ELR (cell line): Measurements from ENCODE around the gene CTDSPL.
"Not testable (repeated sequence)": the region's sequence is repeated elsewhere in the genome, so short reads cannot be mapped to it uniquely, and the experiment has no call there.

Experiments
- DNase-seq: peaks from one replicate; pipeline ENCODE4 v3.0.0-alpha.2; 2015; ENCODE audit warnings: low read depth

The CTDSPL gene

GRCh38 chr3:37861620-37862041 is at the start of gene CTDSPL:
CTDSPL (plus strand) TSS chr3:37861880; CDS start chr3:37862200, 320 bp downstream.
- peak; percentile 40 for DNase-seq

GRCh38 chr3:37812499-37812896 is 49.2 kb upstream of the CTDSPL start:
- no peak for DNase-seq

- no peak for DNase-seq
Measured at GRCh38 chr3:37813403-37813802, 48.3 kb upstream of the CTDSPL start.

- peak; percentile 49 for DNase-seq
Measured at GRCh38 chr3:37814547-37814946, 47.1 kb upstream of the CTDSPL start.

- DNase-seq, result not testable (repeated sequence)
Measured at GRCh38 chr3:37815156-37815555, 46.5 kb upstream of the CTDSPL start.

GRCh38 chr3:37816271-37816670 is 45.4 kb upstream of the CTDSPL start:
- no peak for DNase-seq

- DNase-seq, result no peak
Measured at GRCh38 chr3:37819591-37819990, 42.1 kb upstream of the CTDSPL start.

- no peak for DNase-seq
Measured at GRCh38 chr3:37820286-37820685, 41.4 kb upstream of the CTDSPL start.

GRCh38 chr3:37823189-37823588 is 38.5 kb upstream of the CTDSPL start:
- no peak for DNase-seq

GRCh38 chr3:37824090-37824953 is 37.4 kb upstream of the CTDSPL start:
- no peak for DNase-seq

GRCh38 chr3:37824954-37825328 is 36.7 kb upstream of the CTDSPL start:
- DNase-seq, result no peak

GRCh38 chr3:37825744-37826400 is 35.8 kb upstream of the CTDSPL start:
- DNase-seq, result no peak

- DNase-seq, result no peak
Measured at GRCh38 chr3:37826502-37826901, 35.2 kb upstream of the CTDSPL start.

GRCh38 chr3:37826933-37827332 is 34.7 kb upstream of the CTDSPL start:
- no peak for DNase-seq

- no peak for DNase-seq
Measured at GRCh38 chr3:37832480-37832879, 29.2 kb upstream of the CTDSPL start.

GRCh38 chr3:37833302-37834186 is 28.1 kb upstream of the CTDSPL start:
- peak; percentile 21 for DNase-seq

GRCh38 chr3:37836589-37836988 is 25.1 kb upstream of the CTDSPL start:
- no peak for DNase-seq

GRCh38 chr3:37847689-37848088 is 14.0 kb upstream of the CTDSPL start:
- no peak for DNase-seq

- no peak for DNase-seq
Measured at GRCh38 chr3:37849146-37849923, 12.3 kb upstream of the CTDSPL start.

- peak; percentile 46 for DNase-seq
Measured at GRCh38 chr3:37852097-37852496, 9.6 kb upstream of the CTDSPL start.

GRCh38 chr3:37852771-37853170 is 8.9 kb upstream of the CTDSPL start:
- DNase-seq, result no peak
